B cell (primary cell): Measurements from ENCODE around the gene HTT.

Experiments used
- CTCF ChIP-seq: fragments of 200-600 bp; IDR thresholded peaks from one replicate; pipeline ENCODE4 v1.8.0; 2022; ENCODE audit warnings: antibody characterized with exemption, mild to moderate bottlenecking
- EZH2 ChIP-seq: IDR thresholded peaks from 2 replicates; pipeline ENCODE4 v1.6.1; 2012; ENCODE audit warnings: borderline replicate concordance, low read depth, mild to moderate bottlenecking, moderate library complexity, low read length; ENCODE audit not compliant: insufficient read depth, poor library complexity, severe bottlenecking

DNA sequence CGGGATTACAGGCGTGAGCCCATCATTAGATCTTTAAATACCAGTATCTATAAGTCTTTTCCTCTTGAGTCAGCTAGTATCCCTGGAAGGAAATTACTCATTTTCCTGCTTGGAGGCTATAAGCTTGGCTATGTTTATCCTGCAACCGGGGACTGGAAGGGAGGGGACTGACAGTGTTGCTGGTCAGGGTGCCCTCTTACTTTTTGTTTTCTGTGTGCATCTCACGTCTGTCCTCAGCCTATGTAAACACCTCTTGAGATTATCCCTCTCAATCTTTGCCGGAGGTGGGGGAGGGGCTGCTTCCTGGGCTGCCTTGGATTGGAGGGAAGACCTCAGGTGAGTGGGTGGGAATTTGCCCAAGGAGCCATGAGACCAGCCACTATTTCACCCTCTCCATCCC, 37.0 kb downstream of the HTT start:
- TF ChIP-seq CTCF (no peak), EZH2 (no peak)
